A549 treated with Hydrocortisone at 1 μM for 4 hours (cell line): ENCODE results near the gene NRDC. TPM values are rescaled to one million over a fixed set of nuclear protein-coding genes. Genes with fewer than 3 reads are reported as not detected.

Experiments used
- total RNA-seq: library from RNA; stranded (reverse); fragments of 200-300 nt; extraction: Qiagen RNA extraction; gene quantifications from 5 replicates; pipeline ENCODE4 v1.2.3, GENCODE V29; 2022

Gene NRDC, protein sequence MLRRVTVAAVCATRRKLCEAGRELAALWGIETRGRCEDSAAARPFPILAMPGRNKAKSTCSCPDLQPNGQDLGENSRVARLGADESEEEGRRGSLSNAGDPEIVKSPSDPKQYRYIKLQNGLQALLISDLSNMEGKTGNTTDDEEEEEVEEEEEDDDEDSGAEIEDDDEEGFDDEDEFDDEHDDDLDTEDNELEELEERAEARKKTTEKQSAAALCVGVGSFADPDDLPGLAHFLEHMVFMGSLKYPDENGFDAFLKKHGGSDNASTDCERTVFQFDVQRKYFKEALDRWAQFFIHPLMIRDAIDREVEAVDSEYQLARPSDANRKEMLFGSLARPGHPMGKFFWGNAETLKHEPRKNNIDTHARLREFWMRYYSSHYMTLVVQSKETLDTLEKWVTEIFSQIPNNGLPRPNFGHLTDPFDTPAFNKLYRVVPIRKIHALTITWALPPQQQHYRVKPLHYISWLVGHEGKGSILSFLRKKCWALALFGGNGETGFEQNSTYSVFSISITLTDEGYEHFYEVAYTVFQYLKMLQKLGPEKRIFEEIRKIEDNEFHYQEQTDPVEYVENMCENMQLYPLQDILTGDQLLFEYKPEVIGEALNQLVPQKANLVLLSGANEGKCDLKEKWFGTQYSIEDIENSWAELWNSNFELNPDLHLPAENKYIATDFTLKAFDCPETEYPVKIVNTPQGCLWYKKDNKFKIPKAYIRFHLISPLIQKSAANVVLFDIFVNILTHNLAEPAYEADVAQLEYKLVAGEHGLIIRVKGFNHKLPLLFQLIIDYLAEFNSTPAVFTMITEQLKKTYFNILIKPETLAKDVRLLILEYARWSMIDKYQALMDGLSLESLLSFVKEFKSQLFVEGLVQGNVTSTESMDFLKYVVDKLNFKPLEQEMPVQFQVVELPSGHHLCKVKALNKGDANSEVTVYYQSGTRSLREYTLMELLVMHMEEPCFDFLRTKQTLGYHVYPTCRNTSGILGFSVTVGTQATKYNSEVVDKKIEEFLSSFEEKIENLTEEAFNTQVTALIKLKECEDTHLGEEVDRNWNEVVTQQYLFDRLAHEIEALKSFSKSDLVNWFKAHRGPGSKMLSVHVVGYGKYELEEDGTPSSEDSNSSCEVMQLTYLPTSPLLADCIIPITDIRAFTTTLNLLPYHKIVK
- 72.9 to 78.3 TPM (median 74.6 TPM) in 5 replicates for total RNA-seq

DNA sequence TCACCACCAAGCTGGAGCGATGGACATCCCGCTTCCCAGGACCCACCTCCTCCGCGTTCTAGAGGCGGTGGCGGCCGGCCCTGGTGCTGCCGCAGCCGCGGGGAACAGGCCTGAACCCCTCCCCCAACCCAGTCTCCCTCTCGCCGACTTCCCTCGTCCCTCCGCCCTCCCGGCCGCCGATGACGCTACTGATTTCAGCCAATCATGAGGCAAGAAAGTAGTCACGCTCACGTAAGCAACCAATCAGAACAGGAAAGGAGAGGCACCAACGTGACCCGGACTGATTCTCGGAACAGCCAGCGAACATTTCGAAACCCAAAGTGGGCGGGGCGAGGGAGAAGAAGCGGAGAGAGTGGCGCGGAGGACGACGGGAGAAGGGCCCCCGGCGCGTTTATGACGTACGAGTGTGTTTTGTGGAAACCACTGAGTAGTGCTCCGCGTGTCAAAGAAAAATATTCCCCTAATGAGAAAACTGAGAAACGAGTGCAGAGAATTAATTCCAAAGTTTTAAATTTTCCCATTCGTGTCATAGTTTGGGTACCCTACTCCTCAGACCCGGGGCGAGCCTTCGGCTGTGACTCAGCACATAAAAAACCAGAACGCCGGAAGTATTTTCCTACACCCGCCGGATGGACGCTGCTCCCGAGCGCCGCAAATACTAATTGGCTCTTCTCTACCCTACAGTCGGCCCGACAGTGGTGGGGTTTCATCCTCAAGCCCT is at the start of gene NRDC:
Gene NRDC, minus strand, starts transcription at position 112 of the 721 bp plus-strand sequence. CDS start 112 bp downstream, outside the sequence.

Other genes with a start within 250 kb of the NRDC start
- 4.8 to 10.0 TPM (median 5.7 TPM) in 5 replicates for gene RAB3B, start 112.0 kb upstream of the NRDC start, total RNA-seq
- 16.5 to 19.5 TPM (median 17.0 TPM) in 5 replicates for gene KTI12, start 155.1 kb upstream of the NRDC start, total RNA-seq
- gene TXNDC12, start 176.5 kb upstream of the NRDC start, total RNA-seq = 31.0 to 42.1 TPM (median 39.3 TPM) in 5 replicates
- gene BTF3L4, start 177.6 kb upstream of the NRDC start, total RNA-seq = 28.8 to 42.1 TPM (median 30.5 TPM) in 5 replicates